ENCODE measurements around the gene FUBP1. TPM values are rescaled to one million over a fixed set of nuclear protein-coding genes. Genes with fewer than 3 reads are reported as not detected.

Gene FUBP1
- total and polyA plus RNA-seq, 10 donors = 52.5 to 196 (median 157) TPM

GRCh38 chr1:77958850-77959249 lies 20.0 kb downstream of the FUBP1 start:
- no peak for TF ChIP-seq POLR2A (IDR thresholded peaks at IDR 0.05)
- no peak for TF ChIP-seq POLR2AphosphoS5 (IDR thresholded peaks at IDR 0.05)
- no peak for TF ChIP-seq CTCF (IDR thresholded peaks at IDR 0.05 in 8 of 11, conservative IDR thresholded peaks at IDR 0.05 in 3 of 11)
- H3K4me3 ChIP-seq = no peak overlapping the region
- H3K27me3 ChIP-seq (replicated peaks in 1 of 7) = no peaks in the 10 kb centered on the region
- peaks cover 0 to 9% (median 0%) of the 10 kb centered on the region in 6 donors for H3K4me1 ChIP-seq
- no peaks in the 10 kb centered on the region for H3K9me3 ChIP-seq
- 91 to 97% (median 95%) methylated on average over 2 of the region's 2 CpGs for WGBS, 5 donors
- H3K36me3 ChIP-seq = peaks cover 12 to 100% (median 97%) of the 10 kb centered on the region in 6 donors
- intact Hi-C loops (cut with DNase I; ENCODE audit: low total_unique reads) = no loop called here
- DNase-seq = no peak
- H3K27ac ChIP-seq = no peak overlapping the region

GRCh38 chr1:77958391-77958790 lies 20.5 kb downstream of the FUBP1 start:
- H3K4me3 ChIP-seq = no peak overlapping the region

GRCh38 chr1:77956464-77956863 lies 22.4 kb downstream of the FUBP1 start:
- H3K36me3 ChIP-seq = peaks cover 5 to 100% (median 90%) of the 10 kb centered on the region in 6 donors
- H3K4me3 ChIP-seq = no peak overlapping the region
- H3K27ac ChIP-seq = no peak overlapping the region
- no peaks in the 10 kb centered on the region for H3K27me3 ChIP-seq (replicated peaks in 1 of 7)
- WGBS, 5 donors = 91 to 93% (median 92%) methylated on average over 3 of the region's 3 CpGs
- H3K4me1 ChIP-seq = peaks cover 5 to 23% (median 6%) of the 10 kb centered on the region in 6 donors
- TF ChIP-seq POLR2AphosphoS5 (IDR thresholded peaks at IDR 0.05) (no peak), POLR2A (IDR thresholded peaks at IDR 0.05) (no peak), CTCF (IDR thresholded peaks at IDR 0.05 in 8 of 11, conservative IDR thresholded peaks at IDR 0.05 in 3 of 11) (no peak)
- no peak for DNase-seq
- no peaks in the 10 kb centered on the region for H3K9me3 ChIP-seq
- intact Hi-C loops (cut with DNase I; ENCODE audit: low total_unique reads) = no loop called here

More at GRCh38 chr1:77958391-77958790, 20.5 kb downstream of the FUBP1 start:
- intact Hi-C loops (cut with DNase I; ENCODE audit: low total_unique reads) = no loop called here
- Histone ChIP-seq H3K36me3 (peaks cover 12 to 100% (median 96%) of the 10 kb centered on the region in 6 donors), H3K4me1 (peaks cover 0 to 9% (median 0%) of the 10 kb centered on the region in 6 donors), H3K27ac (no peak overlapping the region), H3K9me3 (no peaks in the 10 kb centered on the region), H3K27me3 (replicated peaks in 1 of 7) (no peaks in the 10 kb centered on the region)
- DNase-seq = no peak
- TF ChIP-seq POLR2A (IDR thresholded peaks at IDR 0.05) = no peak
- no peak for TF ChIP-seq CTCF (IDR thresholded peaks at IDR 0.05 in 8 of 11, conservative IDR thresholded peaks at IDR 0.05 in 3 of 11)
- TF ChIP-seq POLR2AphosphoS5 (IDR thresholded peaks at IDR 0.05) = no peak

- 83 to 96% (median 88%) methylated on average over 3 of the region's 3 CpGs for WGBS, 5 donors
- H3K4me1 ChIP-seq = peaks cover 11 to 30% (median 14%) of the 10 kb centered on the region in 6 donors
- H3K27ac ChIP-seq = peak overlapping the region in 1 of 8 donors; percentile 12
- intact Hi-C loops (cut with DNase I; ENCODE audit: low total_unique reads) = no loop called here
- no peaks in the 10 kb centered on the region for H3K9me3 ChIP-seq
- H3K36me3 ChIP-seq = peaks cover 0 to 100% (median 88%) of the 10 kb centered on the region in 6 donors
- H3K27me3 ChIP-seq (replicated peaks in 1 of 7) = no peaks in the 10 kb centered on the region
- no peak for TF ChIP-seq CTCF (IDR thresholded peaks at IDR 0.05 in 8 of 11, conservative IDR thresholded peaks at IDR 0.05 in 3 of 11)
- TF ChIP-seq POLR2A (IDR thresholded peaks at IDR 0.05) = no peak
- no peak for TF ChIP-seq POLR2AphosphoS5 (IDR thresholded peaks at IDR 0.05)
- no peak for DNase-seq
- H3K4me3 ChIP-seq = no peak overlapping the region
Measured at GRCh38 chr1:77955709-77956108, 23.2 kb downstream of the FUBP1 start.

Data from spleen (tissue), 11 donors.